GM12874 (cell line): ENCODE measurements around the gene TMEM50A.
A peak's percentile ranks its signal among the peaks of the same experiment; 100 is the strongest.

Experiments used
- TF ChIP-seq, protein P1 (sequence below): IDR thresholded peaks from 2 replicates; pipeline ENCODE4 v1.5.1; 2011; ENCODE audit warnings: low read depth, mild to moderate bottlenecking, control low read depth, low read length, moderate library complexity; ENCODE audit not compliant: insufficient read depth

Gene TMEM50A

DNA sequence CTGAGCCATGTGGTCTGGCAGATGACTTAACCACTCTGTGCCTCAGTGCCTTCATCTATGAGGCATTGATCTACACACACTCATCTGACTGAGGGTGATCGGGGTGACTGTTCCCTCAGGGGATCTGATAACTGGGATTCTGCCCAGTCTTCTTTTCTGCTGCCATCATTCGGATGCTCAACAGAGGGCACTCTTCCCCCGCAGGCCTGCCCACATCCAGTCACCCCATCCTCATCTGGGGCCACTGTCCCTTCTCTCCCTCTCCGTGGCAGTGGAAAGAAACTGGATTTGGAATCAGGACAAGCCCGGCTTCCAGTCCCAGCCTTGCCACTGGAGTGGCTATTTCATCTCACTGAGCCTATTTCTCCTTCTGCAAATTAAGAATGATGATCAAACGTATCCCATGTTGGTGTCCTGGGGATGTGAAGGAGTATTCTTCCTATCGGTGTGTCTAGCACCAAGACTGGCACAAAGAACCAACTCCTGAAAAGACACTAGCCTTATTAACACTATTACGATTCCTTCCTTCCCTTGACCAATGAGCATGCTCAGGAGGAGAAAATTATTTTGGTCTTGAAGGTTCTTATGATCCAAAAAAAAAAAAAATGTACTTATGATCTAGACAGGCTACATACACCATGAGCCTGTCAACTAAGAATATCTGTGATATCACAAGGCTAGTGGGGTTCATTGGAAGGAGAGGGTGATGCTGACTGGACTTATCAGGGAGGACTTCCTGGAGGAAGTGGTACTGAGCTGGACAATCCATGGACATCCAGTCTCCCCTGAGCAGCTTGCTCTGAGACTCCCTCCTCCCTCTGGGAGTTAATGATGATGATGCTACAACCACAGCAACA lies 65.0 kb downstream of the TMEM50A start:
- TF ChIP-seq, protein P1, sequence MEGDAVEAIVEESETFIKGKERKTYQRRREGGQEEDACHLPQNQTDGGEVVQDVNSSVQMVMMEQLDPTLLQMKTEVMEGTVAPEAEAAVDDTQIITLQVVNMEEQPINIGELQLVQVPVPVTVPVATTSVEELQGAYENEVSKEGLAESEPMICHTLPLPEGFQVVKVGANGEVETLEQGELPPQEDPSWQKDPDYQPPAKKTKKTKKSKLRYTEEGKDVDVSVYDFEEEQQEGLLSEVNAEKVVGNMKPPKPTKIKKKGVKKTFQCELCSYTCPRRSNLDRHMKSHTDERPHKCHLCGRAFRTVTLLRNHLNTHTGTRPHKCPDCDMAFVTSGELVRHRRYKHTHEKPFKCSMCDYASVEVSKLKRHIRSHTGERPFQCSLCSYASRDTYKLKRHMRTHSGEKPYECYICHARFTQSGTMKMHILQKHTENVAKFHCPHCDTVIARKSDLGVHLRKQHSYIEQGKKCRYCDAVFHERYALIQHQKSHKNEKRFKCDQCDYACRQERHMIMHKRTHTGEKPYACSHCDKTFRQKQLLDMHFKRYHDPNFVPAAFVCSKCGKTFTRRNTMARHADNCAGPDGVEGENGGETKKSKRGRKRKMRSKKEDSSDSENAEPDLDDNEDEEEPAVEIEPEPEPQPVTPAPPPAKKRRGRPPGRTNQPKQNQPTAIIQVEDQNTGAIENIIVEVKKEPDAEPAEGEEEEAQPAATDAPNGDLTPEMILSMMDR: peak; percentile 36; the same call in 1 of the 2 replicates
